Measurements from ENCODE around the gene EPB41L3. TPM values are rescaled to one million over a fixed set of nuclear protein-coding genes. Genes with fewer than 3 reads are reported as not detected.

The EPB41L3 gene
- total RNA-seq, 1 experiment from 2014 or later: 20.6 TPM

- Mint-ChIP-seq H3K27ac (no peak overlapping the region), H3K4me1 (peaks cover 27% of the 10 kb centered on the region), H3K27me3 (ENCODE audit: low read depth) (no peaks in the 10 kb centered on the region), H3K4me3 (no peak overlapping the region), H3K9me3 (peaks cover 9% of the 10 kb centered on the region), H3K36me3 (no peaks in the 10 kb centered on the region)
- ATAC-seq: no peak
- ChIA-PET CTCF (no interaction called here), POLR2A (no interaction called here)
- no peak for DNase-seq (ENCODE audit: low spot score)
- TF ChIP-seq SP1 (CRISPR knock-in tag; conservative IDR thresholded peaks at IDR 0.05): no peak
- TF ChIP-seq HMGA2 (CRISPR knock-in tag; IDR thresholded peaks at IDR 0.05): no peak
- no peak for TF ChIP-seq SMAD4 (CRISPR knock-in tag; IDR thresholded peaks at IDR 0.05)
- no peak for TF ChIP-seq NR2C2 (CRISPR knock-in tag; IDR thresholded peaks at IDR 0.05)
- TF ChIP-seq, protein P1, sequence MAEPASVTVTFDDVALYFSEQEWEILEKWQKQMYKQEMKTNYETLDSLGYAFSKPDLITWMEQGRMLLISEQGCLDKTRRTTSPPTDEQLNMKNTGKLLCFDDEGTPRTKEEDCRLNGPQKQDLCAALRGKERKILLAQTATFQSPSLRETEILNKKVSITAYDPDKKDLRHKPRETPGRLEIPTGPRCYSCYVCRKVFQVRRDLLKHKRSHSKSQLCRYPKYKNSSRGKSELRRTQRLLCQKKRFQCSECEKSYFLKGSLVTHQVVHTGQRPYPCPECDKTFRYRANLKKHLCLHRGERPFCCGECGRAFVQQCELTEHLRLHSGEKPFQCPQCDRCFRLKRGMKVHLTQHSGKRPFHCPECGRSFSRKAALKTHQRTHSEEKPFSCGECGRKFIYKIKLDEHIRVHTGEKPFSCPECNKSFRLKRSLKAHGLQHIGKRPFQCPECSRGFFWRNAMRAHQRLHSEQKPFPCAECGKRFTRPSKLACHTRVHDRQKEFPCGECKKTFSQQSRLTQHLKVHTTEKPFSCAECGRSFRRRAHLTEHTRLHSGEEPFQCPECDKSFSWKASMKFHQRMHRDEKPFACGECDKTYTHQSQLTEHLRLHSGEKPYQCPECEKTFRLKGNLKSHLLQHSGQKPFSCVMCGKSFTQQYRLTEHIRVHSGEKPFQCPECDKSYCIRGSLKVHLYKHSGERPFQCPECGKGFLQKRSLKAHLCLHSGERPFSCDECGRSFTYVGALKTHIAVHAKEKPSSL (CRISPR knock-in tag; conservative IDR thresholded peaks at IDR 0.05): no peak
- no peak for TF ChIP-seq ATF6 (CRISPR knock-in tag; IDR thresholded peaks at IDR 0.05)
- TF ChIP-seq SMAD3 (CRISPR knock-in tag; IDR thresholded peaks at IDR 0.05; ENCODE audit: borderline replicate concordance): no peak
- no peak for TF ChIP-seq EMX1 (CRISPR knock-in tag; IDR thresholded peaks at IDR 0.05)
- TF ChIP-seq, protein P2, sequence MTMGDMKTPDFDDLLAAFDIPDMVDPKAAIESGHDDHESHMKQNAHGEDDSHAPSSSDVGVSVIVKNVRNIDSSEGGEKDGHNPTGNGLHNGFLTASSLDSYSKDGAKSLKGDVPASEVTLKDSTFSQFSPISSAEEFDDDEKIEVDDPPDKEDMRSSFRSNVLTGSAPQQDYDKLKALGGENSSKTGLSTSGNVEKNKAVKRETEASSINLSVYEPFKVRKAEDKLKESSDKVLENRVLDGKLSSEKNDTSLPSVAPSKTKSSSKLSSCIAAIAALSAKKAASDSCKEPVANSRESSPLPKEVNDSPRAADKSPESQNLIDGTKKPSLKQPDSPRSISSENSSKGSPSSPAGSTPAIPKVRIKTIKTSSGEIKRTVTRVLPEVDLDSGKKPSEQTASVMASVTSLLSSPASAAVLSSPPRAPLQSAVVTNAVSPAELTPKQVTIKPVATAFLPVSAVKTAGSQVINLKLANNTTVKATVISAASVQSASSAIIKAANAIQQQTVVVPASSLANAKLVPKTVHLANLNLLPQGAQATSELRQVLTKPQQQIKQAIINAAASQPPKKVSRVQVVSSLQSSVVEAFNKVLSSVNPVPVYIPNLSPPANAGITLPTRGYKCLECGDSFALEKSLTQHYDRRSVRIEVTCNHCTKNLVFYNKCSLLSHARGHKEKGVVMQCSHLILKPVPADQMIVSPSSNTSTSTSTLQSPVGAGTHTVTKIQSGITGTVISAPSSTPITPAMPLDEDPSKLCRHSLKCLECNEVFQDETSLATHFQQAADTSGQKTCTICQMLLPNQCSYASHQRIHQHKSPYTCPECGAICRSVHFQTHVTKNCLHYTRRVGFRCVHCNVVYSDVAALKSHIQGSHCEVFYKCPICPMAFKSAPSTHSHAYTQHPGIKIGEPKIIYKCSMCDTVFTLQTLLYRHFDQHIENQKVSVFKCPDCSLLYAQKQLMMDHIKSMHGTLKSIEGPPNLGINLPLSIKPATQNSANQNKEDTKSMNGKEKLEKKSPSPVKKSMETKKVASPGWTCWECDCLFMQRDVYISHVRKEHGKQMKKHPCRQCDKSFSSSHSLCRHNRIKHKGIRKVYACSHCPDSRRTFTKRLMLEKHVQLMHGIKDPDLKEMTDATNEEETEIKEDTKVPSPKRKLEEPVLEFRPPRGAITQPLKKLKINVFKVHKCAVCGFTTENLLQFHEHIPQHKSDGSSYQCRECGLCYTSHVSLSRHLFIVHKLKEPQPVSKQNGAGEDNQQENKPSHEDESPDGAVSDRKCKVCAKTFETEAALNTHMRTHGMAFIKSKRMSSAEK (CRISPR knock-in tag; IDR thresholded peaks at IDR 0.05; ENCODE audit: borderline replicate concordance): no peak
- TF ChIP-seq ZNF232 (CRISPR knock-in tag; IDR thresholded peaks at IDR 0.05): no peak
- TF ChIP-seq E2F5 (CRISPR knock-in tag; IDR thresholded peaks at IDR 0.05): no peak
- no peak for TF ChIP-seq E2F4 (CRISPR knock-in tag; IDR thresholded peaks at IDR 0.05; ENCODE audit: borderline replicate concordance, low read depth)
- TF ChIP-seq ATF3 (CRISPR knock-in tag; conservative IDR thresholded peaks at IDR 0.05): no peak
- no peak for TF ChIP-seq ZNF671 (CRISPR knock-in tag; IDR thresholded peaks at IDR 0.05)
- TF ChIP-seq GABPB1 (CRISPR knock-in tag; IDR thresholded peaks at IDR 0.05): no peak
- TF ChIP-seq ZBTB43 (CRISPR knock-in tag; IDR thresholded peaks at IDR 0.05): no peak
- no peak for TF ChIP-seq GRHL2 (CRISPR knock-in tag; IDR thresholded peaks at IDR 0.05; ENCODE audit: insufficient replicate concordance, severe bottlenecking)
- no peak for TF ChIP-seq TEAD4 (CRISPR knock-in tag; IDR thresholded peaks at IDR 0.05)
Observed at GRCh38 chr18:5508821-5509220, 35.0 kb downstream of the EPB41L3 start.
